ENCODE measurements around the gene LACC1. TPM values are rescaled to one million over a fixed set of nuclear protein-coding genes. Genes with fewer than 3 reads are reported as not detected.
A peak's percentile ranks its signal among the peaks of the same experiment; 100 is the strongest.

The LACC1 gene
- total and polyA plus RNA-seq, 10 of the 15 experiments (the other 5 are each of a cell fraction or from before 2014, with no cell fraction given): 0.03 to 3.7 (median 3.0) TPM

DNA sequence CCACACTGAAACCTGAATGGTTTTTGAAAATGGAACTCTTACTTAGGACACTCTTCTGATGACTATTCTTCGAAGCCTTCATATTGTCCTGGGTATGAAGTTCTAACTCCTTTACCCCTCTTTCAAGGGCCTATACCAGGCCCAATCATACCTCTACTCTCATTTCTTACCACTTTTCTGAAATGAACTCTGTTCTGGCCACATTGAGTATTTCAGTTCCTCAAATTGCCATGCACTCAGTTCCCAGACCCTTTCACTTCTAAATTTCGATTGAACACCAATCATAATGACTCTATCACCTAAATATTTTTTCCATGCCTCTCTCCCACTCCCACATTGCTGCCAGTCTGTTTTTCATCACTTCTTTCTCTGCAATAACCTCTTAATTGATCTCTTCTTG is 53.7 kb downstream of the LACC1 start (continued):
- TF ChIP-seq, protein P1, sequence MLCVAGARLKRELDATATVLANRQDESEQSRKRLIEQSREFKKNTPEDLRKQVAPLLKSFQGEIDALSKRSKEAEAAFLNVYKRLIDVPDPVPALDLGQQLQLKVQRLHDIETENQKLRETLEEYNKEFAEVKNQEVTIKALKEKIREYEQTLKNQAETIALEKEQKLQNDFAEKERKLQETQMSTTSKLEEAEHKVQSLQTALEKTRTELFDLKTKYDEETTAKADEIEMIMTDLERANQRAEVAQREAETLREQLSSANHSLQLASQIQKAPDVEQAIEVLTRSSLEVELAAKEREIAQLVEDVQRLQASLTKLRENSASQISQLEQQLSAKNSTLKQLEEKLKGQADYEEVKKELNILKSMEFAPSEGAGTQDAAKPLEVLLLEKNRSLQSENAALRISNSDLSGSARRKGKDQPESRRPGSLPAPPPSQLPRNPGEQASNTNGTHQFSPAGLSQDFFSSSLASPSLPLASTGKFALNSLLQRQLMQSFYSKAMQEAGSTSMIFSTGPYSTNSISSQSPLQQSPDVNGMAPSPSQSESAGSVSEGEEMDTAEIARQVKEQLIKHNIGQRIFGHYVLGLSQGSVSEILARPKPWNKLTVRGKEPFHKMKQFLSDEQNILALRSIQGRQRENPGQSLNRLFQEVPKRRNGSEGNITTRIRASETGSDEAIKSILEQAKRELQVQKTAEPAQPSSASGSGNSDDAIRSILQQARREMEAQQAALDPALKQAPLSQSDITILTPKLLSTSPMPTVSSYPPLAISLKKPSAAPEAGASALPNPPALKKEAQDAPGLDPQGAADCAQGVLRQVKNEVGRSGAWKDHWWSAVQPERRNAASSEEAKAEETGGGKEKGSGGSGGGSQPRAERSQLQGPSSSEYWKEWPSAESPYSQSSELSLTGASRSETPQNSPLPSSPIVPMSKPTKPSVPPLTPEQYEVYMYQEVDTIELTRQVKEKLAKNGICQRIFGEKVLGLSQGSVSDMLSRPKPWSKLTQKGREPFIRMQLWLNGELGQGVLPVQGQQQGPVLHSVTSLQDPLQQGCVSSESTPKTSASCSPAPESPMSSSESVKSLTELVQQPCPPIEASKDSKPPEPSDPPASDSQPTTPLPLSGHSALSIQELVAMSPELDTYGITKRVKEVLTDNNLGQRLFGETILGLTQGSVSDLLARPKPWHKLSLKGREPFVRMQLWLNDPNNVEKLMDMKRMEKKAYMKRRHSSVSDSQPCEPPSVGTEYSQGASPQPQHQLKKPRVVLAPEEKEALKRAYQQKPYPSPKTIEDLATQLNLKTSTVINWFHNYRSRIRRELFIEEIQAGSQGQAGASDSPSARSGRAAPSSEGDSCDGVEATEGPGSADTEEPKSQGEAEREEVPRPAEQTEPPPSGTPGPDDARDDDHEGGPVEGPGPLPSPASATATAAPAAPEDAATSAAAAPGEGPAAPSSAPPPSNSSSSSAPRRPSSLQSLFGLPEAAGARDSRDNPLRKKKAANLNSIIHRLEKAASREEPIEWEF (IDR thresholded peaks at IDR 0.05; ENCODE audit: insufficient replicate concordance, low read depth, low read length): no peak
- TF ChIP-seq, protein P2, sequence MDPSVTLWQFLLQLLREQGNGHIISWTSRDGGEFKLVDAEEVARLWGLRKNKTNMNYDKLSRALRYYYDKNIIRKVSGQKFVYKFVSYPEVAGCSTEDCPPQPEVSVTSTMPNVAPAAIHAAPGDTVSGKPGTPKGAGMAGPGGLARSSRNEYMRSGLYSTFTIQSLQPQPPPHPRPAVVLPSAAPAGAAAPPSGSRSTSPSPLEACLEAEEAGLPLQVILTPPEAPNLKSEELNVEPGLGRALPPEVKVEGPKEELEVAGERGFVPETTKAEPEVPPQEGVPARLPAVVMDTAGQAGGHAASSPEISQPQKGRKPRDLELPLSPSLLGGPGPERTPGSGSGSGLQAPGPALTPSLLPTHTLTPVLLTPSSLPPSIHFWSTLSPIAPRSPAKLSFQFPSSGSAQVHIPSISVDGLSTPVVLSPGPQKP (IDR thresholded peaks at IDR 0.05; ENCODE audit: low read depth, low read length): no peak
- peak; percentile 90 for TF ChIP-seq BCL11A (IDR thresholded peaks at IDR 0.05; ENCODE audit: low read depth, low read length)
- TF ChIP-seq SREBF1 (IDR thresholded peaks at IDR 0.05; ENCODE audit: low read length): no peak
- no peak; the same call in 1 of the 2 replicates for TF ChIP-seq IKZF1 (conservative IDR thresholded peaks at IDR 0.05)
- TF ChIP-seq STAT3 (IDR thresholded peaks at IDR 0.05; ENCODE audit: low read depth, low read length): 0 out of 2 replicates have a peak, but pooled peaks have one; percentile 61

DNA sequence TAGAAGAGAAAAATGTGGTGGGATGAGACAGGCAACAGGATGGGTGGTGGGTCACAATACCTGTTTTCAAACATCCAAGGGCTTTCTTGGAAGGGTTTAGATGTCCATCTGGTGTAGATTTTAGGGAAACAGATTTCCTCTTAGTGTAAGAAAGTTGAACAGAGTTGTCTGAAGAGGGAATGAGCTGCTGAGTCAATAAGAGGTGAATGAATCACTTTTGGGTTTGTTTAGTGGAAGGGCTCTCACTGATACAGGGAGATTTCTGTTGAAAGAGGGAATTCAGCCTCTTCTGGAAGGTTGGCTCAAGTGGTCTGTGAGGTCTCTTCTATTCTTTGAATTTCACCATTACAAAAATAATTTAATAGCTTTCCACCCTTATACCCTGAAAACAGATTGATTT is 54.6 kb downstream of the LACC1 start:
- Histone ChIP-seq H3K36me3 (ENCODE audit: control insufficient read depth in 2 of 2, insufficient read depth in 2 of 2, low read length in 1 of 2) (no peaks in the 10 kb centered on the region), H2AFZ (ENCODE audit: control insufficient read depth, low read depth, low read length) (no peak overlapping the region), H3K27me3 (replicated peaks in 1 of 2; ENCODE audit: control insufficient read depth in 2 of 2, insufficient read depth in 2 of 2, low read length in 1 of 2) (peaks cover 0 to 8% of the 10 kb centered on the region in 2 experiments; a peak in 2 of 4 replicates), H3K27ac (ENCODE audit: control insufficient read depth, insufficient read depth) (no peak overlapping the region), H4K20me1 (ENCODE audit: control insufficient read depth, insufficient read depth) (no peaks in the 10 kb centered on the region), H3K4me3 (no peak overlapping the region), H3K4me1 (ENCODE audit: control insufficient read depth, insufficient read depth, low read length) (peaks cover 4% of the 10 kb centered on the region), H3K9me3 (replicated peaks; ENCODE audit: control insufficient read depth, insufficient read depth, low read length) (peaks cover 6% of the 10 kb centered on the region; the same call in 2 of the 3 replicates), H3K4me2 (ENCODE audit: control insufficient read depth, insufficient read depth) (no peak overlapping the region), H3K79me2 (ENCODE audit: control insufficient read depth, insufficient read depth, low read length) (no peaks in the 10 kb centered on the region), H3K9ac (ENCODE audit: control insufficient read depth, insufficient read depth, low read length) (no peak overlapping the region)
- RAD21 ChIA-PET (ENCODE audit: unreplicated experiment): no interaction called here
- SMC1A ChIA-PET (ENCODE audit: uncharacterized antibody, unreplicated experiment): no interaction called here
- BruUV-seq (replicated peaks): no TSS peak
- FAIRE-seq: no peak
- DNase-seq (ENCODE audit: low read depth, low spot score): no peak
- CTCF ChIA-PET: no interaction called here
- no peak for ATAC-seq
- intact Hi-C loops (cut with micrococcal nuclease; ENCODE audit: unreplicated experiment): no loop called here
- POLR2A ChIA-PET: no interaction called here
- in situ Hi-C loops (cut with MboI): no loop called here
- no peak for TF ChIP-seq EGR1 (IDR thresholded peaks at IDR 0.05; ENCODE audit: borderline replicate concordance in 1 of 2, low read depth in 2 of 2, low read length in 2 of 2)
- TF ChIP-seq NR2C1 (IDR thresholded peaks at IDR 0.05): no peak
- no peak for TF ChIP-seq YY1 (IDR thresholded peaks at IDR 0.05; ENCODE audit: low read depth, low read length)
- no peak for TF ChIP-seq ESRRA (IDR thresholded peaks at IDR 0.05; ENCODE audit: low read length)
- no peak for TF ChIP-seq ZSCAN29 (IDR thresholded peaks at IDR 0.05)
- TF ChIP-seq TBL1XR1 (IDR thresholded peaks at IDR 0.05; ENCODE audit: low read depth, low read length): no peak
- TF ChIP-seq, protein P3, sequence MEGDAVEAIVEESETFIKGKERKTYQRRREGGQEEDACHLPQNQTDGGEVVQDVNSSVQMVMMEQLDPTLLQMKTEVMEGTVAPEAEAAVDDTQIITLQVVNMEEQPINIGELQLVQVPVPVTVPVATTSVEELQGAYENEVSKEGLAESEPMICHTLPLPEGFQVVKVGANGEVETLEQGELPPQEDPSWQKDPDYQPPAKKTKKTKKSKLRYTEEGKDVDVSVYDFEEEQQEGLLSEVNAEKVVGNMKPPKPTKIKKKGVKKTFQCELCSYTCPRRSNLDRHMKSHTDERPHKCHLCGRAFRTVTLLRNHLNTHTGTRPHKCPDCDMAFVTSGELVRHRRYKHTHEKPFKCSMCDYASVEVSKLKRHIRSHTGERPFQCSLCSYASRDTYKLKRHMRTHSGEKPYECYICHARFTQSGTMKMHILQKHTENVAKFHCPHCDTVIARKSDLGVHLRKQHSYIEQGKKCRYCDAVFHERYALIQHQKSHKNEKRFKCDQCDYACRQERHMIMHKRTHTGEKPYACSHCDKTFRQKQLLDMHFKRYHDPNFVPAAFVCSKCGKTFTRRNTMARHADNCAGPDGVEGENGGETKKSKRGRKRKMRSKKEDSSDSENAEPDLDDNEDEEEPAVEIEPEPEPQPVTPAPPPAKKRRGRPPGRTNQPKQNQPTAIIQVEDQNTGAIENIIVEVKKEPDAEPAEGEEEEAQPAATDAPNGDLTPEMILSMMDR (IDR thresholded peaks at IDR 0.05 in 2 of 3, conservative IDR thresholded peaks at IDR 0.05 in 1 of 3; ENCODE audit: control insufficient read depth in 2 of 3, extremely low read depth in 1 of 3, insufficient read depth in 1 of 3, low read depth in 3 of 3, low read length in 3 of 3): no peak
- TF ChIP-seq NR2C2 (IDR thresholded peaks at IDR 0.05; ENCODE audit: borderline replicate concordance, control insufficient read depth, insufficient read length, low read depth): no peak
- no peak for TF ChIP-seq CBX5 (IDR thresholded peaks at IDR 0.05; ENCODE audit: low read depth)

Data from GM12878 (cell line).